ENCODE results near the gene HMGN3.

HMGN3 gene

DNA sequence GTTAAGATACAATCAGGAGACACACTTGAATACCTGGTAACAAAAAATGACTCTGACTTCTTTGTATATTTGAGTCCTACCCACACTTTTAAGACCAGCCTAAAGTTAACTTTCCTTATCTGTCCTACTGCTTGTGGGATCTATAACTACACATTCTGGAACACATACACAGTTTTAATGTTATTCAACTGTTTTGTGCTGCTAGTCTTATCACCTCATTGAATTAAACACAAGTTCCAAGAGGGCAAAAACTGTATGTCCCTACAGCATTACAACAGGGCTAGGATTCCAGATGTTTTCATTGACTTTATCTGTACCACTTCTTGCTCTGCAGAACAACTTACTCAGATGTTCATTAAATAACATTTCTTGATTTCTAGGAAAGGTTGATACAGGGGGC, 2.8 kb downstream of the HMGN3 start:
- DNase-seq = no peak

DNA sequence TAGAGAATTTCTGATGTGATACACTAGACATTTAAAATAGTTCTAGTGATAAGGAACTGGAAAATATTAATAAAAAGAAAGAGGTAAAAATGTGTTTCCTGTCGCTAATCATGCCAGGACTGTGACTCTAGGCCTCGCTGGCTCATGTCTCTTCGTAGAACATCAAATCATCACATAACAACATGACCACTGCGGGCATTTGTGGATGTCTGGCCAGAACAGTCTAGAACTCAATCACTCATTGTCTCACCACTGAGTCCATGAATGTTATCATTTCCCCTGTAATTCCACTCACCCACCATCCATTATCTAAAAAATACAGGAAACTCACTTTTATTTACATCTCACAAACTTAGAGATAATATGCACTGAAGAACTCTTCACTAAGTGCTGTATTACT, 3.4 kb downstream of the HMGN3 start:
- DNase-seq = no peak

DNA sequence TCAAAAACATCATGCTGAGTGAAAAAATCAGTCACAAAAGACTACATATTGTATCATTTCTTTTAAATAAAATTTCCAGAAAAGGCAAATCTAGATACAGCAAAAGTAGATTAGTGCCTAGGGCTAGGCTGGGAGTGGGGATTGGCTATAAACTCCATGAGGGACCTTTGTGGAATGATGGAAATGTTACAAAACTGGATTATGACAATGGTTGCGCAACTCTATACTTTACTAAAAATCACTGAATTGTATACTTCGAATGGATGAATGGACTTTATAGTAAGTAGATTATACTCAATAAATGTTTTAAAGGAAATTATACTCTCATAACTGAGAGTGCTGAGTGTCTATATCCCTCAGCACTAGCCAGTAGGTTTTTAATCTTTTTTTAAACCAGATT, 4.3 kb downstream of the HMGN3 start:
- no peak for DNase-seq

DNA sequence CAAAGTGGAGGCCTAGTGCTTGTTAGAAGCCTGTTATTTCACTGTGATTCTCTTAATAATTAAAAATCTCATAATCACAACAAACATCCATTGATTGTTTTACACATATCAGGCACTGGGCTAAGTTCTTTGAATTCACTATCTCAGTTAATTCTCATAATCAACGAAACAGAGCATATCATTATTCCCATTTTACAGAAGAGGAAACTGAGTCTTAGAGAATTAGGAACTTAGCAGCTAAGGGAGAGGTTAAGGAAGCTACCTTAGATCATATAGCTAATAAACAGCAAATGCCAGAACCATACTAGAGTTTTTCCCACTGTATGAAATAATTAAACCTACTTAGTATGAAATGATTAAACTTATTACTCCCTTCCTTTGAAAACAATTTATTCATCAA, 7.0 kb downstream of the HMGN3 start:
- no peak for DNase-seq

DNA sequence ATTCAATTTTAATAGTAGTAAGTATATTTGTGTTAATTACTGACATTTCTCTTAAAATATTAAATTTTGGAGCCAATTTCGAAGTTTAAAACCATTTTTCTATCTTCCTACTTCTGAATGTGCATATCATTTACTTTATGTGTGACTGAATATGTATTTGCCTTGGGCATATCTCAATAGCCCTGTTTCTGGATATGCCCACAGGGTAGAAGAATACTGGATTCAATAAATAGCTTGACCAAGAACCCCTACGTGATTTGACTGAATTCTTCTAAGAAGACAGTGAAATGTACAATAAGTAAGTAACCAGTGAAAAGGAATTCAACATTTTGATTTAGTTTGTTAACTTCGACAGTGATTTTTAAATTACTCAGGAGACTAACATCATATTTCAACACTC, 7.8 kb downstream of the HMGN3 start:
- DNase-seq = no peak

DNA sequence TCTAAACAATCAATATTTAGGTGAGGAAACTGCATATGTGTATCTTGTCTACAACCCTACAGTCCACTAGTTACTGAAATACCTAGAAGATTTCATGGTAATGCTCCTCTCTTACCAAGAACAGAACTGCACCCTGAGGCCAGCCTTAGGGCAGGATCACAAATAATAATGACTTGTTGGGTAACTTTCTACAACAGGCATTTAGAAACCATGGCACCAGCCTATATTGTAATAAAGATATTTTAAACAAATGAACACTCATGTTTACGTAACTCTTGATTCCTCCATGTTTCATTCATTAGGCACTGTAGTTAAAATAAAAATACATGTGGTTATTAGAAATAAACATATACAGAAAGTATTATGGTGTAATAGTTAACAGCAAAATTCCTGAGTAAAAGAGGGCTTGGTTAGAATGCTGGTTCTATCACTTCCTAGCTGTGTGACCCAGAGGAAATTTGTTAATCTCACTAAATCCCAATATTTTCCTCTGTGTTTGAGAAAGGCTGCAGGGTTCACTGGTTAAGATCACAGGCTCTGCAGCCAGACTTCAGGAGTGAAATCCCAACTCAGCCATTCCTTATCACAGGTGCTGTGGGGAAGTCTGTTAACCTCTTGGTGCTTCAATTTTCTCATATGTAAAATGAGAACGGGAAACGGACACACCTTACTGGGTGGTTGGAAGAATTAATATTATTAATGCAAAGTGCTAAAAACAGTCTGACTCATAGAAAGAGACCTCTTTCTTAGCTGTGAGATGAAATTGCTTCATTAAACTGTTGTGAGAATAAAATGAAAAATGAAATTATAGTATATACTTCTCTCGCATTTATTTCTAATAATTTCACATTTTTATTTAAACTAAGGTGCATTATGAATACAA, 8.5 kb downstream of the HMGN3 start:
- no peak for DNase-seq

DNA sequence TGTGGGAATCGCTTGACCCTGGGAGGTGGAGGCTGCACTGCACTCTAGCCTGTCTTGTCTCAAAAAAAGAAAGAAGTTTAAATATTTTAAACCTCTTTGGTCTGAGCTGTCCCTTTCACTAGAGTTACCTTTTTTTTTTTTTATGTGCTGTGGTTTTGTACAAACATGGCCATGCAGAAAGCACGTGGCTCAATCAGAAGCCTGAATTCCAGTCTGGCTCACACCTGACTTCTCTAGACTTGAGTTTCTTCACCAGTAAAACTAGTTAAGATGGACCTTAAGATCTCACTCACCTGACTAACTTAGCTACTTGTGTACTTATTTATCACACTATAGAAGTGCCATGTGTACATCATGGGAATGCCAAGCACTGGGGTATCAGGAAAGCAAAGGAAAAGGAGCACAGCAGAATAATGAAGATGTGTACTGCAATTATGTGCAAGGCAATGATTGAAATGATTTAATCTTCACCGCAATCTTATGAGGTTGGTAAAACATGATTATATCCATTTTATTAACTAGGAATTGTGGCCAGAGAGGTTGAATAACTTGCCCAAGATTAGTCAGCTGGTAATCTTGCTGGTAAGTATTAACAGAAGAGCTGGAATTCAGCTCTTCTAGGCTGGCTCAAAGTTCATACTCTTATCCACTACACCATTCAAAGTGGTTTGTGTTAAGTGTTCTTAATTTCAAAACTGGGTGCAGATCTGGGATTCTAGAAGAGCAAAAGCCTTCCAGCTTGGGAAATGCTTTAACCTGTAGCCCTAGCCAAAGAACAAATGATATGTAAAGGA, 10.7 kb downstream of the HMGN3 start:
- no peak for DNase-seq

DNA sequence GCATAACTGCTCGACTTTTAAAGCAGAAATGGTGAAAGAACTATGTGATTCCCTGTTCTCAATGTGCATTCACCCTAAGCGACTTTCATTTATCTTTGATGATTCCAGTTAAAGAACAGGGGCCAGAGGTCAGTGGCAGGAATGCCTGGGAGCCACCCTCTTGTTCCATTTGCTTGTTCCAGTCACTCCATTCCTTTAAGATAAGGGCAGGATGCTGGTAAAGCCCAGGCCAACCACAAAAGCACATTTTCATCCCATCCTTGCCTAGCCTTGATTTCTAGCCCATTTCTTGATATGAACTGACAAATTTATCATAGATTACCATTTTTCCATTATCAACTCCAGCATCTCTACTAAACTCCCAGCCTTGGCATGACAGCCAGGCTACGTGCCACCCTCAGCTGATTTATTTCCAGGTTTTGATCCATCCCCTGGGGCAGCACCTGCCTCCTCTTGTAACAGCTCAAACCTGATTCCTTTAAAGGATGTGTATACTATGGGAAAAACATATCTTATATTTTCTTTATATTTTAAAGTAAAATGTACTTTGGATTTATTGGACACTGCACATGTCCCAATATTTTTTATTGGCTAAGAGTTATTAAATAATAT, 19.2 kb downstream of the HMGN3 start:
- no peak for DNase-seq

DNA sequence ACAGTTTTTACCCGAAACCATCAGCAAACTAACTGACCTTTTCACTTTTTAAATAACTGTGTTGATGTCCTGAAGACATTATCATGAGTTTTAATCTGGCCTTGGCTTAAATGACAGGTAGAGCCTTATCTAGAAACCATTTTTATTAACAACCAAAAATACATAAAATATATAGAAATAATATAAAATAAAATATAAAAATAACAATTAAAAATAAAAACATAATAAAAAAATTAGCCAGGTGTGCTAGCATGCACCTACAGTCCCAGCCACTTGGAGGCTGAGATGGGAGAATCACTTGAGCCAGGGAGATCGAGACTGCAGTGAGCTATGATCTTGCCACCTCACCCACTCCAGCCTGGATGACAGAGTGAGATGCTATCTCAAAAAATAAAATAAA, 21.6 kb downstream of the HMGN3 start:
- DNase-seq = no peak

DNA sequence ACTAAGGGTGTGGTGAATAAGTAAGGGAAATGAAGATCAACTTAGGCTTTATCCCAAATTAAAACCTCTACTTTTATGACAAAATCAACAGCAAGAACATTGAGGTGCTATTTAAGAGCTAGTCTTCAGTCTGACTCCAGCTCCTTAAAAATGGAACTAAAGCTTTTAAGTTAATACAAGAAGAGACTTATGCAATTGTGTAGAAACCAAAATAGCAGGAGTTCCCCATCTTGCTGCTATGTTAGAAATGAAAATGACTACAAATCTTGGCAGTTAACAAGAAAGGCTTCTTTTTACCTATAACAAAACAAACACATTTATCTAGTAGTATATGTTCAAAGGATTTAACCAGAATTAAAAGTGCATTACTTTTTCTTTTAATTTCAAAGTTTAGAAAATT, 25.7 kb downstream of the HMGN3 start:
- DNase-seq = no peak

DNA sequence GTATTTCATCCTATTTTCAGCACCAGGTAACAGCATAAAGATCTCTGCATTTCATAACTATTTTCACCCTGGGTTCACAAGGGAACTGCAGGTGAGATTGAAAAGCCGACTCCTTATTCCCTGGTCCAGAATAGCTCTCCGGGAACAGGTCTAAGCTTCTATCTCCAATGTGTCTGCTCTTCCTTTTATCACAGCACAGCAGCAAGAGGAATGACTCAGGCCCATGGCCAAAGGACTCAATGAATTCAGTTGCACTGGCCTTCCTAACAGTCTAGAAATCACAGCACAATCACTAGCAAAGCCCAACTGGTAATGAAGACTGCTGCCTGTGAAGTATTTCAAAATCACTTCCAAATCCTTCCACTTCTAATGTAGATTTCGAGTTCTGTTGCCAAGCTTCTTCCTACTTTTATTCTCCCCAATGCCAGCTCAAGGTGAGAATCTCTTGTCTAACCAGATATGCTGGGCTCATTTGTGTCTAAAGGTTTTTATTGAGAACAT, 30.7 kb downstream of the HMGN3 start:
- DNase-seq = no peak

DNA sequence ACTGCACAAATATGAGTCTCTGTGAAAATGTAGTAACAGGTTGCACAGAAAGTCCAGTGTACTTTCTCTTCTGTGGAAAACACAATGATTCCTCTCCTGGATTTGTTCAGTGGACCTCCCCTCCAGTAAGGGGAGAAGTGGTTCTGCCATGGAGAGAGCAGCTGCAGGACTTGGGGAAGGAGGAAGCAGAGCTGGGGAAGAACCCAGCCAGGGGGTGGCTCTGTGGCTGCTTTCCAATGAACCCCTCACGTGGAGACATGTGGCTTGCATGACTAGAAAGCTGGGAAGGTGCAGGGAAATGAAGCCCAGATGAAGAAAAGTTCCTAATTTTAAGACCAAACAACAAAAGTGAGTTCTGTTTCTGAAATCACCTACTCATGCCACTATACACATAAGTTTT, 31.9 kb downstream of the HMGN3 start:
- no peak for DNase-seq

DNA sequence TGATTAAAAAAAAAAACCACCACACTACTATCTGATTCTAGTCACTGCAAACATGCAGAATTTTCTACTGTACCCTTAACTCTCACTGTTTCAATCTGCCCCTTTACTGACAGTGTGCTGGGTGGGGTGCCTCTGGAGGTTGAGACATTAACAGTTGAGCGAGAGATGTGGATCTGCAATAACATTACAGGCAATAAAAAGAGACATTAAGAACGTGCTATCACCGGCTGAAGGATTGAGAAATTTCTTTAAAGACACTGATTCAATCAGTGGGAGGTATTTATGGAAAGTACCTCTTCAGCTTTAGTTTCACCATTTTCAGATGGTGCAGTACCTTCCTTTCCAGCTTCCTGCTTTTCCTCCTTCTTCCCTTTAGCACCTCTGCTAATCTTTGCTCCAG, 32.5 kb downstream of the HMGN3 start:
- no peak for DNase-seq

DNA sequence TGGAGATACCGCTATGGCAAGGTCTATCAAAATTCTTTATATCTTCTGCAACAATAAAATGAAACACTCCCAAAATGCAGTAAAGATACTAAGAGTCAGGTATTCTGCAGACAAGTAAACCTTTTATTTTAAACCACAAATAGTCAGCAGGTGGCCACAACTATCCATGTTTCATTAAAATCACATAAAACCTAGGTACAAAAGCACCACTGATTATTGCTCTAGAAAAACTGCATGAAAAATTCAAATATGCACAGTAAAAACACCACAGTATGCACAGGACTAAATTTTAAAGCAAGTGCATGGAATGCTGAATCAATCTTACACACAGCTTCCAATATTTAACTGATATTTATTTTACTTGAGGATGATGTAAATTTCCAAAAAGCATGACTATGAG, 33.3 kb downstream of the HMGN3 start:
- DNase-seq = no peak

DNA sequence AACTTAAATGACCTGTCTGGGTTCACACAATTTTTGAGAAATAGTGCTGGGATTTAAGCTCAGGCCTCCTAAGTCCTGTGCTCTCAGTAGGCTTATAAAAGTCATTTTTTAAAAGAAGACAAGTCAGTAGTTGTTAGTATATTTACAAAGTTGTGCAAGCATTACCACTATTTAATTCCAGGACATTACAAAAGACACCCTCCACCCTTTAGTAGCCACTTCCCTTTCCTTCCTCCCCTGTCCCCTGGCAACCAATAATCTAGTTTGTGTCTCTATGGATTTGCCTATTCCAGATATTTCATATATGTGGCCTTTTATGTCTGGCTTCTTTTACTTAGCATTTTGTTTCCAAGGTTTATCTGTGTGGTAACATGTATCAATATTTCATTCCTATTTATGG, 37.6 kb downstream of the HMGN3 start:
- DNase-seq = no peak

DNA sequence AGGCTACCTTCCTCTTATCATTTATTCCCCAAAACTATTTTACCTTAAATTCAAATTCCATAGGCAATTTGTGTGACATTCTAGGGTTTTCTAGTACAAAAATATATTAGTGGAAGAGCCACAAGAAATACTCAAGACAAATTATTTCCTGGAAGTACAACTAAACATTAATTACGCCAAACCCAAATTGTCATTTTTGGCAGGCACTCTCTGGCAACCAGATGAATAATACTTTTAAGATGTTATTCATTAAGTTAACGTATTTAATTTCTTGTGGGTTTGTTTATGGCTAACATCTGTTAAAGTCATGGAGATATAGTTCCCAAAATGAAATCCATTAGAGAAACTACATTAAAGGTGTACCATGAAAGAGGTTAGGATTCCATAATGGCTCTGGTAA, 40.5 kb downstream of the HMGN3 start:
- DNase-seq = no peak

DNA sequence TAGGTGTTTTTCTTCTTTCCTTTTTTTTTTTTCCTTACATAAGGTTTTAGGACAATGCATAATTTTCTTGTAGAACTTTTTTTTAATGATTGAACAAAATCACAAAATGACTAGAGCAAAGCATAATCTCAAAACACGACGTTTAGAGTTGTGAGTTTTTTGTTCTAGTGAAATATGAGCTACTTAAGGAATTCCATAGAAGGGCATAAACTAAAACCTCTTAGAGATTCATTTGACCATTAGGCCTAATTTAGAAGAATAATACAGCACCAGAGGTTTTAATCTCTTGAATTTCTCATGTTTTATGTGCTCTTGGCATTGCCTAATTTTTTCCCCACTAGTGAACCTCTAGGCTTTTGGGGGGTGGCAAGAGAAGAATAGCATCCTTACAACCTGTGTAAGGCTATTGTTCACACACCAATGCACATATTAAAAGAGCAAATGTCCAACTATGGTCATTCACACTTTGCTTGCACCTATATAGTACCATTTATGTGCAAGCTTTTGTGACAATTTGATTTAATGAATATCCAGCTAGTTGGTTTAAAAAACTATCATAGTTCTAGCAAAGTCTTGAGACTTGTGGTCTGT, 44.6 kb downstream of the HMGN3 start:
- DNase-seq = no peak

DNA sequence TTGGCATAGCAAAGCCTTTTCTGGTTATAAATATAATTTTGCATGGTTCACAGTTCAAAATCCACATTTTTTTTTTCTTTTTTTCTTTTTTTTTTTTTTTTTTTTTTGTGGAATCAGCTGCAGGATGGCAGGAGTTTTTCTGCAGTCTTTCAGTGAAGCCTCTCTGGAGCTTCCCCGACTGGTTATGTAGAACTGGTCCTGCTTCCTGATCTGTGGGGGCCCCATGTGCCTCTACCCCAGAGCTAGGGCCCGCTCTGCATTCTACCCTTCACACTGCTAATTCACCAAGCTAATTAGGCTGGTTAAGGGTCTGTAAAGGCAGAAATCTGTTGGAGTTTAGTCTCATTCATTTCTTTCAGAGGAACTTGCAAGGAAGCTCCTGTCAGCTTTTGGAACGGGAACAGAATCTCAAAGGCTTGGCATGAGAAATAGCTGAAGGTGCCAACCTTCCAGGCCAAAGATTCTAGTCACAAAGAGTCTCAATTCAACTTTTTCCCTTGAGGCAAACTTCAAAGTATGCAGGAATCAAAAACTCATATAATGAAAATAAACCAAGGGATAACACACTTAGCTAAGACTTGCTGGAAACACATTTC, 45.5 kb downstream of the HMGN3 start:
- DNase-seq = no peak

DNA sequence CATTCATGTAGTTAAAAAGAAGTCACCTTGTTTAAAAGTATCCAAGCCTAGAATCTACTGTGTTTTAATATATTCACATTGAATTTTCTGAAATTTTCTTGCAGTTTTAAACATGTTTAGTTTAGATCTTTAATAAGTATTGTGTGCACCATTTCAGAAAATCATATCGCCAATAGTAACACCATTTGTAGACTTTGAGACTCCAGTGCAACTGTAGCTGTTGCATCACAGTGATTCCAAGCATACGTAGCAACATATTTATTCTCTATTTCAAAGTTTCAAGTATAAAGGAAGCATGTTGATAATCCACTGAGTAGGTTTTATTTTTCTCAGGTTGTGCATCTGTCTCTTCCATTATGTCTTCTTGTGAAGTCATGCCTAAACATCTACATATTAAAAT, 46.4 kb downstream of the HMGN3 start:
- no peak for DNase-seq

DNA sequence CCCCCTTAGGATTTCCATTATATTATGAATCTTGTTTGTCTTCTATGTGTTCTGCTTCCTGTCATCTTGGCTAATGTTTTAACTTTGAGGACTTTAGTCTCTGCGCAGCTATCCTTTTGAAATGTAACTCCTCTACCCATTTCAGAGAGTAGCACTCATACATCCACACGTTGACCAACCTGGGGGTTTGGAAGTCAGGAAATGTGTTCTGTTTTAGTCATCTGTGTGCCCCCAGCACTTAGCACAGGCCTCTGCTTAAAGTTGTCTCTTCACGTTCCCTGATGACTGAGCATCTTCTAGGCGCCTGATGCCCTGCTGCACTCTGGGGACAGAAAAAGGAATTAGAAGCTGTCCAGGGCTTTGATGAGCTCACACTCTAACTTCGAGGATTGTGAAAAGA, 47.9 kb downstream of the HMGN3 start:
- DNase-seq = no peak

DNA sequence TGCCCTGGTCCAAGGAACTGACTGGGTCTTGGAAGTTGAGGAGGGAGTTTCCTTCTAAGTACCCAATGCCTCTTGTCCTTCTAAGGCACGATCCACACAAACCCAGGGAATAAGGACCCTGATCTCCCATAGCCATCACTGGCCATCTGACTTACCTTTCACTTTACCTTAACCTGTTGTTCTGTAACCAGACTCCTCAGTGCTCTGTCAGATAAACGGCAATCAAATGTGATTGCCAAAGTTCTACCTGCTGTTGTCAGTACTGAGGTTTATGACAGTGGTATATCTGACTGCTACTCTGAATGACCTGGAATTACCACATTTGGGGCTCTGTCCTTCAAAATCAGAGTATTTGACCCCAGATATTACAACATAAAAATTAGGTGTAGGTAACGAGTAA, 49.8 kb downstream of the HMGN3 start:
- no peak for DNase-seq

DNA sequence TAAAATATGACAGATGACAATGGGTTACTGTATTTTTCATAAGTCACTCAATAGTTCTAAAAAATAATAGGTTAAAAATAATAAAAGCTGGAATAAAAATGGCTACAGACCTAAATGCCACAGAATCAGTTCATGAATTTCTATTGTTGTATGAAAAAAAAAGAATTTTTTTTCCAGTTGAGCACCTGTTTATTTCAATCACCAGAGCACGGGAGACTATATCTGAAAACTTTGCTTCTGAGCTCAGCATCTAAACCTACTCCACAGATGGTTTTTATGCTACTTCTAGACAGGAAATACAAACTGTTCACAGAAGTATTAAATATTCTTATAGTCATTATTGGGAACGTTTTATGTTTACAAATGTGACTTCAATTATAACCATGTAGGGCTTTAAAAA, 50.4 kb downstream of the HMGN3 start:
- DNase-seq = no peak

DNA sequence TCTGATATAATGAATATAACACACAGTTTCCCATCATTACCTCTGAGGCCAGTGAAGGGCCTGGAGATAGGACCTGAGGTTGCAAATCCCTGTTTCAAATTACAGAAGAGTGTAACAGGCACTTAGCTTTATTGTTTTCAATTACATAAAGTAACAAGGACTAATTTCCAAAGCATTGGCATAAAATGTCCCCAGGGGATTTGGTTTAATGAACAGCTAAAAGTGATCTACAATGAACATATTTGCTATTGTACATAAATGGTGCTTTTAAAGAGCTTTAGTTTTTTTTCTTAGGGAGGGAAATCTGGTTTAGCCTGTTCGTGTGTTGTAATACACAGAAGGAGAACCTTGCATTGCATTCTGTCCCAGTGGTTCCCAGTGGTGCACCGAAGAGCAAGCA, 54.4 kb downstream of the HMGN3 start:
- DNase-seq = no peak
